A549 (cell line): ENCODE results near the gene SEMA3C. TPM values are rescaled to one million over a fixed set of nuclear protein-coding genes. Genes with fewer than 3 reads are reported as not detected.

Source experiments
- ATAC-seq, 2 experiments: fragments of 200-7000 bp in 1 of 2; fragments of >200 bp in 1 of 2; cut with Nextera tagmentation in 1 of 2; cut with Tn5 transposase in 1 of 2; 3 replicates each; pipeline versions ENCODE4 v1.8.0 to v1.9.1; 2018 to 2020; ENCODE audit warnings: mild to moderate bottlenecking in 1 of 2, moderate library complexity in 1 of 2
- CTCF ChIA-PET: fragments of 300-600 bp; sonication (Branson Sonifier 250); formaldehyde crosslinking; extraction: SDS; loops from one replicate; lab custom pipeline; 2021; ENCODE audit warnings: antibody characterized with exemption, inconsistent platforms; lab: Yijun Ruan, JAX
- POLR2A ChIA-PET: fragments of 350-600 bp; formaldehyde crosslinking; extraction: SDS; loops from one replicate; lab custom pipeline; 2021; ENCODE audit warnings: antibody characterized with exemption, inconsistent platforms; lab: Yijun Ruan, JAX
- DNase-seq, 2 experiments: peaks; one replicate each; pipeline versions ENCODE4 v3.0.0 to v3.0.0-alpha.2; 2011 to 2016; ENCODE audit warnings: low read depth in 1 of 2, low spot score in 1 of 2
- FAIRE-seq: peaks from 2 replicates; lab custom pipeline; 2011; peaks lifted over from hg19 to GRCh38; lab: Jason Lieb, UNC
- H3K27ac ChIP-seq, 2 experiments: fragments of >200 bp; sonication (Bioruptor Twin); formaldehyde crosslinking; 3 replicates each; pipeline ENCODE4 v1.5.1; 2016 to 2017
- H3K4me1 ChIP-seq: fragments of >200 bp; sonication (Bioruptor Twin); formaldehyde crosslinking; 3 replicates; pipeline ENCODE4 v1.6.1; 2016
- H3K4me2 ChIP-seq: fragments of >200 bp; sonication (Bioruptor Twin); formaldehyde crosslinking; 3 replicates; pipeline ENCODE4 v1.6.1; 2016
- H3K4me3 ChIP-seq: fragments of >200 bp; sonication (Bioruptor Twin); formaldehyde crosslinking; 3 replicates; pipeline ENCODE4 v1.5.1; 2016
- H3K9me3 ChIP-seq: fragments of >200 bp; sonication (Bioruptor Twin); formaldehyde crosslinking; 3 replicates; pipeline ENCODE4 v1.6.1; 2016
- ATOH8 ChIP-seq: fragments of 250-450 bp; sonication (Bioruptor Pico); IDR thresholded peaks from 2 replicates; pipeline ENCODE4 v1.5.0; 2020; ENCODE audit warnings: low read depth, mild to moderate bottlenecking, moderate library complexity
- BCL3 ChIP-seq: fragments of >200 bp; sonication (Bioruptor Twin); formaldehyde crosslinking; IDR thresholded peaks from 3 replicates; pipeline ENCODE4 v1.6.1; 2016
- BHLHE40 ChIP-seq: IDR thresholded peaks from 2 replicates; pipeline ENCODE4 v1.6.1; 2012; ENCODE audit warnings: low read depth, low read length, inconsistent platforms
- CBX2 ChIP-seq: fragments of 200-600 bp; sonication (generic); IDR thresholded peaks from 2 replicates; pipeline ENCODE4 v1.6.1; 2016; ENCODE audit warnings: low read depth, mild to moderate bottlenecking, borderline replicate concordance
- ELK1 ChIP-seq: fragments of 150-350 bp; IDR thresholded peaks from 2 replicates; pipeline ENCODE4 v1.6.1; 2014; ENCODE audit warnings: low read depth, mild to moderate bottlenecking, low read length
- EP300 ChIP-seq, 2 experiments: fragments of >200 bp; sonication (Bioruptor Twin); formaldehyde crosslinking; IDR thresholded peaks; 2 replicates in 1 of 2; 3 replicates in 1 of 2; pipeline ENCODE4 v1.6.1; 2016 to 2017
- FOSL2 ChIP-seq, 2 experiments: fragments of 450-650 bp in 1 of 2; fragments of >200 bp in 1 of 2; sonication (Bioruptor Twin) in 1 of 2; formaldehyde crosslinking; IDR thresholded peaks; 2 replicates each; pipeline versions ENCODE4 v1.5.0 to v1.6.1; 2016 to 2020; ENCODE audit warnings: mild to moderate bottlenecking in 1 of 2, moderate library complexity in 1 of 2
- HOXB13 ChIP-seq: fragments of 250-450 bp; sonication (Bioruptor Pico); IDR thresholded peaks from 2 replicates; pipeline ENCODE4 v1.5.0; 2020; ENCODE audit warnings: low read depth, mild to moderate bottlenecking, moderate library complexity
- JUN ChIP-seq, 2 experiments: fragments of >200 bp; sonication (Bioruptor Twin); formaldehyde crosslinking; IDR thresholded peaks; 2 replicates in 1 of 2; 3 replicates in 1 of 2; pipeline ENCODE4 v1.6.1; 2016 to 2017
- KDM1A ChIP-seq: fragments of 200-600 bp; sonication (generic); IDR thresholded peaks from 2 replicates; pipeline ENCODE4 v1.6.1; 2016; ENCODE audit warnings: low read depth, mild to moderate bottlenecking
- MAFK ChIP-seq: fragments of 450-650 bp; IDR thresholded peaks from 2 replicates; pipeline ENCODE4 v1.6.1; 2014; ENCODE audit not compliant: partially characterized antibody
- MAZ ChIP-seq: fragments of 150-350 bp; IDR thresholded peaks from 2 replicates; pipeline ENCODE4 v1.6.1; 2014; ENCODE audit warnings: antibody characterized with exemption, low read depth, low read length, borderline replicate concordance
- MYC ChIP-seq: IDR thresholded peaks from 2 replicates; pipeline ENCODE4 v1.6.1; 2012; ENCODE audit warnings: mild to moderate bottlenecking, inconsistent platforms, low read length, improper control_type of control experiment, borderline replicate concordance
- RAD21 ChIP-seq, 2 experiments: fragments of >200 bp in 1 of 2; sonication (Bioruptor Twin) in 1 of 2; formaldehyde crosslinking in 1 of 2; IDR thresholded peaks in 1 of 2; conservative IDR thresholded peaks in 1 of 2; 2 replicates in 1 of 2; 3 replicates in 1 of 2; pipeline ENCODE4 v1.6.1; 2012 to 2018; ENCODE audit warnings: inconsistent platforms in 1 of 2
- RCOR1 ChIP-seq: fragments of 150-350 bp; IDR thresholded peaks from 2 replicates; pipeline ENCODE4 v1.6.1; 2014; ENCODE audit warnings: antibody characterized with exemption, low read length, low read depth
- REST ChIP-seq: fragments of 200-600 bp; sonication (generic); IDR thresholded peaks from 2 replicates; pipeline ENCODE4 v1.6.1; 2016; ENCODE audit warnings: antibody characterized with exemption, mild to moderate bottlenecking, moderate library complexity
- RNF2 ChIP-seq: fragments of 200-600 bp; sonication (generic); IDR thresholded peaks from 2 replicates; pipeline ENCODE4 v1.6.1; 2016; ENCODE audit warnings: low read depth, mild to moderate bottlenecking, antibody characterized with exemption, moderate library complexity, borderline replicate concordance
- SMC3 ChIP-seq: fragments of >200 bp; sonication (Bioruptor Twin); formaldehyde crosslinking; IDR thresholded peaks from 3 replicates; pipeline ENCODE4 v1.6.1; 2018; ENCODE audit warnings: inconsistent platforms
- ZC3H11A ChIP-seq: fragments of 450-650 bp; IDR thresholded peaks from 2 replicates; pipeline ENCODE4 v1.6.1; 2014; ENCODE audit warnings: antibody characterized with exemption, mild to moderate bottlenecking
- ZNF302 ChIP-seq: fragments of 250-450 bp; sonication (Bioruptor Pico); IDR thresholded peaks from 2 replicates; pipeline ENCODE4 v1.9.0; 2021; ENCODE audit warnings: inconsistent platforms, mild to moderate bottlenecking, moderate library complexity
- WGBS: methylation state at CpG from one replicate; pipeline ENCODE4 v1.1.6; 2017; ENCODE audit errors: missing lambda C conversion rate; 5-methylcytosine and 5-hydroxymethylcytosine counted together
- polyA plus RNA-seq, 4 experiments: library from polyadenylated mRNA; depleted of rRNA in 3 of 4; stranded (reverse); fragments of >200 nt; fragmentation: RNase III in 1 of 4; extraction: RNeasy Plus Mini Kit Qiagen cat#74134 plus additional on column Dnase treatment in 1 of 4; gene quantifications; 2 replicates in 3 of 4; 3 replicates in 1 of 4; pipeline ENCODE4 v1.2.3, GENCODE V29; 2011 to 2017

SEMA3C gene
- polyA plus RNA-seq, 2 of the 4 experiments (the other 2 are of a cell fraction) = 78.1 to 212 TPM

GRCh38 chr7:80771523-80771922 is 147.3 kb downstream of the SEMA3C start:
- CTCF ChIA-PET = interaction anchor here (1.1 to 1.8 kb wide), 2 partner anchors 24 to 343 kb away, joined by 3 to 5 read pairs; no protein-coding TSS in a partner anchor
- Histone ChIP-seq H3K4me1 (peaks cover 90% of the 10 kb centered on the region), H3K4me3 (no peak overlapping the region), H3K4me2 (peak overlapping the region; percentile 49), H3K27ac (peak overlapping the region; percentile 35 to 78; a peak in 5 of 6 replicates), H3K9me3 (no peaks in the 10 kb centered on the region)
- ATAC-seq = peak; percentile 72 to 84; a peak in 5 of 6 replicates
- TF ChIP-seq MAZ (no peak), RNF2 (no peak), RAD21 (conservative IDR thresholded peaks at IDR 0.05 in 1 of 2, IDR thresholded peaks at IDR 0.05 in 1 of 2) (peak in 1 of 2 experiments; percentile 6; a peak in 1 of 5 replicates), FOSL2 (IDR thresholded peaks at IDR 0.05) (no peak), FOSL2 (CRISPR knock-in tag; IDR thresholded peaks at IDR 0.05) (0 out of 2 replicates have a peak, but pooled peaks have one; percentile 14)
- WGBS = 39% methylated on average over 4 of the region's 4 CpGs
- POLR2A ChIA-PET = no interaction called here
- peak; percentile 13 for FAIRE-seq
- peak in 1 of 2 experiments; percentile 41 for DNase-seq

GRCh38 chr7:80770675-80771081 is 148.2 kb downstream of the SEMA3C start:
- ChIA-PET CTCF (interaction anchor here (0.8 to 1.8 kb wide), 5 partner anchors 10 to 700 kb away, joined by 3 to 5 read pairs (median 3); no protein-coding TSS in a partner anchor), POLR2A (no interaction called here)
- peaks cover 84% of the 10 kb centered on the region for H3K4me1 ChIP-seq
- DNase-seq (peak in 1 of 2 experiments; percentile 22), ATAC-seq (peak in 1 of 2 experiments; percentile 54; a peak in 2 of 6 replicates), FAIRE-seq (no peak)
- no peak overlapping the region for H3K4me3 ChIP-seq
- 82% methylated on average over 2 of the region's 2 CpGs for WGBS
- peak overlapping the region; percentile 35 to 78; a peak in 5 of 6 replicates for H3K27ac ChIP-seq
- H3K9me3 ChIP-seq = no peaks in the 10 kb centered on the region
- H3K4me2 ChIP-seq = peak overlapping the region; percentile 49; the same call in 2 of the 3 replicates
- TF ChIP-seq ATOH8 (CRISPR knock-in tag) (no peak), REST (no peak), MYC (no peak), BCL3 (no peak), ELK1 (no peak), SMC3 (no peak), JUN (IDR thresholded peaks at IDR 0.05) (no peak), HOXB13 (CRISPR knock-in tag) (no peak), ZC3H11A (no peak), KDM1A (no peak), ZNF302 (no peak), RNF2 (no peak), MAFK (no peak), MAZ (no peak), EP300 (IDR thresholded peaks at IDR 0.05) (no peak), RCOR1 (no peak), BHLHE40 (no peak), CBX2 (no peak)
